Measurements from ENCODE around the gene RASGRP3.

DNA sequence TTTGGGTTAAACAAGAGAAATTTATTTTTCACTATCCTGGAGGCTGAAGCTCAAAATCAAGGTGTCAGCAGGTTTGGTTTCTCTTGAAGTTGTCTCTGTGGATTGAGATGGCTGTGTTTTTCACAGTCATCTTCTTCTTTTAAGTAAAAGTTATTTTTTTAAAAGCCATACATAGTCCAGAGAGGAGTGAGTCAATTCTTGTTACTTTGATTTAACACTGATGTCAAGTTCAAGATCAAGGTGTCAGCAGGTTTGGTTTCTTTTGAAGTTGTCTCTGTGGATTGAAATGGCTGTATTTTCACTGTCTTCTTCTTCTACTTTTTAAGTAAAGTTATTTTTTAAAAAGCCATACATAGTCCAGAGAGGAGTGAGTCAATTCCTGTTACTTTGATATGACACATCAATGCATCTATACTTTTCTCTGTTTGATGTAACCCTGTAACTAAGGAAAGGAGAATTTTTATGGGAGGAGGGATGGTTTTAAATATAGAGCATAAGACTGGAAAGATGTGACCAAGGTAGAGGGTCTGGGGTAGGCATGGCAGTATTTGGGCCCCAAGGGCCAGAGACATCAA lies 22.5 kb upstream of the RASGRP3 start:
- no peak for TF ChIP-seq CTCF (IDR thresholded peaks at IDR 0.05; ENCODE audit: low read length)
- TF ChIP-seq EZH2 (IDR thresholded peaks at IDR 0.05; ENCODE audit: borderline replicate concordance, low read length): no peak
